ENCODE measurements around the gene ADPRHL1.

The ADPRHL1 gene

DNA sequence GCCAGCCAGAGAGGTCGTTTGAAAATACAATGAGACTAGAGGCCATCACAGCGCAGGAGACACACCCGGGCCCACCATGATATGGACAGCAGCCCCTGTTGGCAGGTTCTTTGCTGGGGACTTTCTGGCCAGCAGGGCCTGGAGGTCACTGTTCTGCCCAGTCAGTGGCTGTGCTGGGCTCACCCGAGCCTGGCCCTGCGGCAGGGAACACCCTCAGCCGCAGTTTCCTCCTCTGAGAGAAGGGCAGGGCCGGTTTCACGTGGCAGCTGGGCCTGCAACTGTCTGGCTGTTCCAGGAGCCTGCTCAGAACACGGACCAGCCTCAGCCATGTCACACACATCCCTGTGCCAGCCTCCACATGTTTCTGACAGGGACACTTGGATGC, 39.4 kb downstream of the ADPRHL1 start:
- TF ChIP-seq, protein P1, sequence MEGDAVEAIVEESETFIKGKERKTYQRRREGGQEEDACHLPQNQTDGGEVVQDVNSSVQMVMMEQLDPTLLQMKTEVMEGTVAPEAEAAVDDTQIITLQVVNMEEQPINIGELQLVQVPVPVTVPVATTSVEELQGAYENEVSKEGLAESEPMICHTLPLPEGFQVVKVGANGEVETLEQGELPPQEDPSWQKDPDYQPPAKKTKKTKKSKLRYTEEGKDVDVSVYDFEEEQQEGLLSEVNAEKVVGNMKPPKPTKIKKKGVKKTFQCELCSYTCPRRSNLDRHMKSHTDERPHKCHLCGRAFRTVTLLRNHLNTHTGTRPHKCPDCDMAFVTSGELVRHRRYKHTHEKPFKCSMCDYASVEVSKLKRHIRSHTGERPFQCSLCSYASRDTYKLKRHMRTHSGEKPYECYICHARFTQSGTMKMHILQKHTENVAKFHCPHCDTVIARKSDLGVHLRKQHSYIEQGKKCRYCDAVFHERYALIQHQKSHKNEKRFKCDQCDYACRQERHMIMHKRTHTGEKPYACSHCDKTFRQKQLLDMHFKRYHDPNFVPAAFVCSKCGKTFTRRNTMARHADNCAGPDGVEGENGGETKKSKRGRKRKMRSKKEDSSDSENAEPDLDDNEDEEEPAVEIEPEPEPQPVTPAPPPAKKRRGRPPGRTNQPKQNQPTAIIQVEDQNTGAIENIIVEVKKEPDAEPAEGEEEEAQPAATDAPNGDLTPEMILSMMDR (IDR thresholded peaks at IDR 0.05; ENCODE audit: low read depth, low read length), result no peak
- H3K4me3 ChIP-seq (replicated peaks in 1 of 2; ENCODE audit: low read depth in 2 of 2, low read length in 2 of 2), result no peak overlapping the region
- DNase-seq (ENCODE audit: low read depth in 2 of 2), result peak in 1 of 2 donors; percentile 25

DNA sequence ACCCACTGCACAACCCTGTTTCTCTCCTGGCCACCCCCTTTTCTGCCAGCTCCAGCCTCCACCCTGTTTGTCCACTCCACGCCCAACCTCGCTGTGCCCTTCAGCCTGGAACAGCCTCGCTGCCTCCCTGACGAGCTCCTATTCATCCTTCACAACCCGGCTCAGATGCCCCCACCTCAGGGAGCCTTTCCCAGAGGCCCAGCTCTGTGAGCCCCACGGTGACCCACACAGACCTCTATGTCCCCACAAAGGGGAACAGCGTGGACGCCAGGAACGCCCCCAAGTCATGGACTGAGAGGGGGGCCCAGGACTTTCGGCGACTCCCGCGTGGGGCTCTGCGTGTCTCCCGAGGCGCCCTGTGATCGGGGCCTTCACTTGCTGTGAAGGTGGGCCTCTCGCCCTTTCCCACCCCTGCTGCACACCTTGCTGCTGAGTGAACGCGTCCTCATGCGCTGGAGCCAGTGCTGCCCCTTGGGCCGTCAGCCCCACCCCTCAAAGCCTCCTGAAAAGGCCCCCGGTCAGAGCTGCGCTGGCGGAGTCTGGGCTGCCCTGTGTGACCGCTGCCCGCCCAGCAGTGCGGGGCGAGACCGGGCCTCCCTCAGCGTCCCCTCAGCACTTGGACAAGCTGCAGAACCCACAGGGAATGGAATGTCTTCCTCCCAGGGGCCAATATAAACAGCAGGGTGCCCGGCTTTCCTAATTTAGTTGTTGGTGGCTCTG, 40.0 kb downstream of the ADPRHL1 start:
- H3K4me3 ChIP-seq (replicated peaks in 1 of 2; ENCODE audit: low read depth in 2 of 2, low read length in 2 of 2), result no peak overlapping the region
- DNase-seq (ENCODE audit: low read depth in 2 of 2), result no peak

DNA sequence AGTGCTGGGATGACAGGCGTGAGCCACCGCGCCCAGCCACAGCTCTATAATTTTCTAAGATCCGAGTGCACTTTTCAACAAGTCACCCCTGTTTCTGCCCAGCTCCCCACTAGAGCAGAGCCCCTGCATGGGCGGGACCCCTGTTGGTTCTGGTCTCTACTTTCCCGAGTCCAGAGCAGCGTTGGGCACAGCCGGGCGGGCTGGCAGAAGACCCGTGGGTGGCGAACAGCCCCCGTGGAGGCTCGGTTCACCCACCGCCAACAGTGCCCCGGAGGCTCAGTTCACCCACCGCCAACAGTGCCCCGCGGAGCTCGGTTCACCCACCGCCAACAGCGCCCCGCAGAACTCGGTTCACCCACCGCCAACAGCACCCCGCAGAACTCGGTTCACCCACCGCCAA, 40.8 kb downstream of the ADPRHL1 start:
- H3K4me3 ChIP-seq (replicated peaks in 1 of 2; ENCODE audit: low read depth in 2 of 2, low read length in 2 of 2), result no peak overlapping the region
- DNase-seq (ENCODE audit: low read depth in 2 of 2), result no peak
- TF ChIP-seq, protein P1 (IDR thresholded peaks at IDR 0.05; ENCODE audit: low read depth, low read length), result no peak

More for the DNA sequence above, 40.0 kb downstream of the ADPRHL1 start:
- TF ChIP-seq, protein P1 (IDR thresholded peaks at IDR 0.05; ENCODE audit: low read depth, low read length), result no peak

DNA sequence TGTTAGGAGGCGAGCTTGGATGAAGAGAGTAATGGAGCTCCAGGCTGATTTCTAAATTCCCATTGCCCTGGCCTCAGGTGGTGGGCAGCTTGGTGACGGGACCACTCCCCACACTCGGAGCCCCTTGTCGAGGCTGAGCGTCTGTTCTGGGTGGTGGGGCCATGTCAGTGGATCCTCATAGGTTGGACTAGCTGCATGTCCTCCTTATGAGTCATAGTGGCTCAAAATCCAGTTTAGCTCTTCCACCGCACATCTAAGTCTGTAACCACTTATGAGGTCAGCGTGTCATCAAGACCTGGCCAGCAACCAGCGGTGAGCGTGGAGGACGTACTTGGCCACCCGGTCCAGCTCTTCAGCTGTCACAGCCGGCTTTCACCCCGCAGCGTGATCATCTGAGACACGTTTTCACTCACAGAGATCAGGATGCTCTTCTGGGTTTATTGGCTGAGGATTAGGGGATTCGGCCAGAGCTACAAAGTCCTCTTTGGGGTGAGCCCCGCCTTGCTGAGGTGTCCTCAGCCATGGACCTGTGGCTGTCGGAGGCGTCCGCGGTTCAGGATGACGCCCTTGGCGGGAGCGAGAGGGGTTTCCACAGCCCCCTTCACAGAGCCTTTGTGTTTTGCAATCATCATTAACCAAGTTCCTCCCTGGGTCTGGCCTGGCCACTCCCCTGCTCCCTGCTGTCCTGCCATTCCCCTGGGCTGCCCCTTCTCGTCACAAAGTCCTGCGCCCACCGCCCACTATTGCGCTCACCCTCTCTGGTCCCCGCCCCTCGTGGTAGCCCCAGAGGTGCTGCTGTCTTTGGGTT, 41.9 kb downstream of the ADPRHL1 start:
- H3K4me3 ChIP-seq (replicated peaks in 1 of 2; ENCODE audit: low read depth in 2 of 2, low read length in 2 of 2), result no peak overlapping the region
- DNase-seq (ENCODE audit: low read depth in 2 of 2), result peak; percentile 78 to 96
- TF ChIP-seq, protein P1 (IDR thresholded peaks at IDR 0.05; ENCODE audit: low read depth, low read length), result no peak

DNA sequence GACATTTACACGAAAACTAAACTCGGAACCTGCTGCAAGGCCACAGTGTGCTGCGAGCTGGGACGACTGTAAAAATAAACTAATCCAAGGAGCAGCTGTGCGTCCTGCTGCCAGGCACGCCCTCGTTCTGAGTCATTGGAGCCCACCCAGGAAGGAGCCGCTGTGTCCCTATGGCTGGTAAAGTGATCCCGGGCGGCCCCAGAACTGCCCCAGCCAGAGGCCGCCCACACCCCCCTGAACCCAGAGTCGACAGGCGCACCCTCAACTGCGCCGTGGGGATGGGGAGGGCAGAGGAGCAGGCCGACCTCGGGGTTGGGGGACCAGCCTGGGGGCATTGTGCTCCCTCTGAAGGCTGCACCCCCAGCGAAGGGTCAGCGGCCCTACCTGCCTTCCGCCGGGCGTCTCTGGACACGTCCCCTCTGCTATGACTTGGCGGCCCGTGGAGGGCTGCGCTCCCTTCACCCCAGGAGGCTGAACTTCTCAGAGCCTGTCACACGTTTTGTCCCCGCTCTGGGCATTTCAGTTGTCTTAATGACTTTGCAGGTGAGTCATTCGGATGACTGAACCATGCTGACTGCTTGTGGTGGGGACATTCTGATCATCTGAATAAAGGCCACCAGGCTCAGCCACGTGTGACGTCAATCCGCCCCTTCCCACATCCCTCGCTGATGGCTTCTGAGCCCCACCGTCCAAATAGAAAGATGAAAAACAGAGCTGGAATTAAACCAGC, 42.7 kb downstream of the ADPRHL1 start:
- TF ChIP-seq, protein P1 (IDR thresholded peaks at IDR 0.05; ENCODE audit: low read depth, low read length), result no peak
- H3K4me3 ChIP-seq (replicated peaks in 1 of 2; ENCODE audit: low read depth in 2 of 2, low read length in 2 of 2), result peak overlapping the region in 1 of 2 donors; percentile 18
- peak; percentile 27 to 90 for DNase-seq (ENCODE audit: low read depth in 2 of 2)

DNA sequence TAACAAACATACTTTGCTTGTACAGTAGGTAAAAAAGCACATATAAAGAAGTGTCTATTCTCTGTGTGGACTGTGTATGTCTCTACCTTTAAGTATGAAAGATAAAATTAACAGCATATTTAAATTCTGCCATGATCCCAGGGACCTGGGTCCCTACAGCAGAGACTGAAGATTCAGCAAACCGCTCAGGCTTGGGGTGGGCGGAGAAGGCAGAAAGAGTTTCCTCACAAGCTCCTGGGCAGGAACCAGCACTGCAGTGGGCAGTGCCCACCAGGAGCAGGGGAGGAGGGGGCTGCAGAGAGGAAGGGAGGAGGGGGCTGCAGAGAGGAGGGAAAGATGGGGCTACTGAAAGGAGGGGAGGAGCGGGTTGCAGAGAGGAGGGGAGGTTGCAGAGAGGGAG, 44.7 kb downstream of the ADPRHL1 start:
- H3K4me3 ChIP-seq (replicated peaks in 1 of 2; ENCODE audit: low read depth in 2 of 2, low read length in 2 of 2), result no peak overlapping the region
- DNase-seq (ENCODE audit: low read depth in 2 of 2), result no peak
- TF ChIP-seq, protein P1 (IDR thresholded peaks at IDR 0.05; ENCODE audit: low read depth, low read length), result no peak

Measured in cardiac fibroblast (primary cell).